A673 (cell line): ENCODE measurements around the gene TNFRSF18. TPM values are rescaled to one million over a fixed set of nuclear protein-coding genes. Genes with fewer than 3 reads are reported as not detected.
A peak's percentile ranks its signal among the peaks of the same experiment; 100 is the strongest.

ENCODE experiments used
- BruUV-seq: library from RNA; stranded (reverse); fragments of 400-500 nt; replicated peaks from 2 replicates; lab custom pipeline; 2021; lab: Mats Ljungman, UMichigan
- CTCF ChIA-PET: fragments of 300-600 bp; sonication (Branson Sonifier 250); formaldehyde crosslinking; loops from one replicate; lab custom pipeline; 2022; ENCODE audit warnings: antibody characterized with exemption; lab: Charles Lee
- POLR2A ChIA-PET: fragments of 300-600 bp; sonication (Branson Sonifier 250); formaldehyde crosslinking; loops from one replicate; lab custom pipeline; 2022; ENCODE audit warnings: antibody characterized with exemption; ENCODE audit not compliant: low non-redundant PET; lab: Charles Lee
- DNase-seq: peaks from one replicate; pipeline ENCODE4 v3.0.0-alpha.2; 2015; ENCODE audit warnings: low spot score
- H3K27ac ChIP-seq: fragments of 200-600 bp; sonication (generic); 2 replicates; pipeline ENCODE4 v1.5.1; 2016; ENCODE audit warnings: mixed run types, low read depth, mild to moderate bottlenecking, mixed read lengths, antibody characterized with exemption, low read length; ENCODE audit not compliant: poor library complexity, severe bottlenecking
- H3K27me3 ChIP-seq: fragments of 200-600 bp; sonication (generic); replicated peaks from 2 replicates; pipeline ENCODE4 v1.6.1; 2017; ENCODE audit warnings: mixed run types, low read depth, mild to moderate bottlenecking, mixed read lengths, antibody characterized with exemption, low read length; ENCODE audit not compliant: insufficient read depth, poor library complexity
- H3K36me3 ChIP-seq: fragments of 200-600 bp; sonication (generic); 2 replicates; pipeline ENCODE4 v1.6.1; 2016; ENCODE audit warnings: mixed run types, mild to moderate bottlenecking, mixed read lengths, antibody characterized with exemption, low read length; ENCODE audit not compliant: insufficient read depth, poor library complexity, severe bottlenecking
- H3K4me1 ChIP-seq: fragments of 200-600 bp; sonication (generic); 2 replicates; pipeline ENCODE4 v1.6.1; 2017; ENCODE audit warnings: mixed run types, mild to moderate bottlenecking, mixed read lengths, antibody characterized with exemption, low read length; ENCODE audit not compliant: insufficient read depth, poor library complexity, severe bottlenecking
- H3K4me3 ChIP-seq: fragments of 200-600 bp; sonication (generic); 2 replicates; pipeline ENCODE4 v1.5.1; 2016; ENCODE audit warnings: low read depth, mixed run types, mild to moderate bottlenecking, mixed read lengths, low read length; ENCODE audit not compliant: poor library complexity, severe bottlenecking
- H3K9me3 ChIP-seq: fragments of 200-600 bp; sonication (generic); 2 replicates; pipeline ENCODE4 v1.6.1; 2016; ENCODE audit warnings: mixed run types, low read depth, mild to moderate bottlenecking, mixed read lengths, antibody characterized with exemption, low read length; ENCODE audit not compliant: poor library complexity, severe bottlenecking
- CTCF ChIP-seq: fragments of 300-800, 200-600 bp; sonication (generic); conservative IDR thresholded peaks from 2 replicates; pipeline ENCODE4 v1.5.1; 2017; ENCODE audit warnings: low read depth, mild to moderate bottlenecking, antibody characterized with exemption, low read length, moderate library complexity, mixed read lengths
- EZH2 ChIP-seq: fragments of 200-600 bp; sonication (generic); IDR thresholded peaks from 2 replicates; pipeline ENCODE4 v1.6.1; 2017; ENCODE audit warnings: borderline replicate concordance, low read depth, mild to moderate bottlenecking, mixed read lengths, antibody characterized with exemption, low read length; ENCODE audit not compliant: poor library complexity, severe bottlenecking
- intact Hi-C: fragments of 100-400 bp; cut with micrococcal nuclease; formaldehyde crosslinking; loops from one replicate; pipeline ENCODE4 v1.10.0; 2022; ENCODE audit not compliant: unreplicated experiment
- total RNA-seq: library from RNA; stranded (reverse); gene quantifications from 2 replicates; pipeline ENCODE4 v1.2.3, GENCODE V29; 2021

The TNFRSF18 gene
- total RNA-seq, 1 experiment from 2014 or later = 0.77 TPM

GRCh38 chr1:1238702-1239178 lies 32.3 kb upstream of the TNFRSF18 start:
- ChIA-PET POLR2A (no interaction called here), CTCF (no interaction called here)
- Histone ChIP-seq H3K36me3 (peaks cover 13% of the 10 kb centered on the region), H3K27ac (no peak overlapping the region), H3K9me3 (no peaks in the 10 kb centered on the region), H3K4me1 (peaks cover 3% of the 10 kb centered on the region), H3K27me3 (no peaks in the 10 kb centered on the region), H3K4me3 (no peak overlapping the region)
- BruUV-seq = no TSS peak
- intact Hi-C loops = no loop called here
- DNase-seq = no peak
- TF ChIP-seq CTCF (no peak), EZH2 (no peak)

DNA sequence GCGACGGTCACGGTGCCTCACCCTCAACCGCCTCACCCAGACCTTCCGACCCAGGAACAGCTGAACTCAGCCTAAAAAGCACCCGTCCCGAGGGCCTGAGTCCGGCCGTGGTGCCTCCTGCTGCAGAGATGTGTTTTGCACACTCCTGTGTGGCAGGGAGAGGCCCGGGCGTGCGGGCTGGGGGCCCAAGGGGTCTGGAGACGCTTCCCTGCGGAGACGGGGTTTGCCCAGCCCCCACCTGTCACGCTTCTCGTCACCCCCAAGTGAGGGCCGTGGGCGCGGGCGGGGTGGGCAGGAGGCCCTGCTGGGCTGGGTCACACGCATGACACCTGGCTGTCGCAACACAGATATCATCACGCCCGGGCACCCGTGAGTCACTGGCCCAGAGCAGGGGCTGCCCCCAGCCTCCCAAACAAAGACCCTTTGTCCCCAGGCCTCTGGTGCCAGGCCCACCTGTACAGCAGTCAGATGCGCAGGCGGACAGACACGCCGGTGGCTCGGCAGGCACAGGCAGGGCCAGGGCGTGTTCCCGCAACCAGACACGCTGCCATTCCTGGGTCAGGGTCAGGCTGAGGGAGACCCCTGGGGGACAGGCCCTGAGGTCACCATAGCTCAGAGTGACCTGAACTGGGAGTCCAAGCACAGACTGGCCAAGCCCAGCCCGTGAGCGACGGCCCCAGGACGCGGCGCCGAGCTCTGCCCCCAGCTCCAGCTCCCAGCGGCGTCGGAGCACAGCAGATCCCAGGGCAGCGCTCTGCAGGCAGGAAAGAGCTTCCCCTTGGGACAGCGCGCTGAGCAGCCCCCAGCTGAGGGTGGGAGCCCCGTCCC lies 31.7 kb upstream of the TNFRSF18 start:
- Histone ChIP-seq H3K4me1 (peaks cover 10% of the 10 kb centered on the region), H3K9me3 (no peaks in the 10 kb centered on the region), H3K36me3 (peaks cover 17% of the 10 kb centered on the region), H3K4me3 (no peak overlapping the region), H3K27me3 (no peaks in the 10 kb centered on the region), H3K27ac (no peak overlapping the region)
- BruUV-seq = no TSS peak
- TF ChIP-seq EZH2 (no peak), CTCF (no peak)
- intact Hi-C loops = no loop called here
- POLR2A ChIA-PET = no interaction called here
- no peak for DNase-seq
- CTCF ChIA-PET = no interaction called here

DNA sequence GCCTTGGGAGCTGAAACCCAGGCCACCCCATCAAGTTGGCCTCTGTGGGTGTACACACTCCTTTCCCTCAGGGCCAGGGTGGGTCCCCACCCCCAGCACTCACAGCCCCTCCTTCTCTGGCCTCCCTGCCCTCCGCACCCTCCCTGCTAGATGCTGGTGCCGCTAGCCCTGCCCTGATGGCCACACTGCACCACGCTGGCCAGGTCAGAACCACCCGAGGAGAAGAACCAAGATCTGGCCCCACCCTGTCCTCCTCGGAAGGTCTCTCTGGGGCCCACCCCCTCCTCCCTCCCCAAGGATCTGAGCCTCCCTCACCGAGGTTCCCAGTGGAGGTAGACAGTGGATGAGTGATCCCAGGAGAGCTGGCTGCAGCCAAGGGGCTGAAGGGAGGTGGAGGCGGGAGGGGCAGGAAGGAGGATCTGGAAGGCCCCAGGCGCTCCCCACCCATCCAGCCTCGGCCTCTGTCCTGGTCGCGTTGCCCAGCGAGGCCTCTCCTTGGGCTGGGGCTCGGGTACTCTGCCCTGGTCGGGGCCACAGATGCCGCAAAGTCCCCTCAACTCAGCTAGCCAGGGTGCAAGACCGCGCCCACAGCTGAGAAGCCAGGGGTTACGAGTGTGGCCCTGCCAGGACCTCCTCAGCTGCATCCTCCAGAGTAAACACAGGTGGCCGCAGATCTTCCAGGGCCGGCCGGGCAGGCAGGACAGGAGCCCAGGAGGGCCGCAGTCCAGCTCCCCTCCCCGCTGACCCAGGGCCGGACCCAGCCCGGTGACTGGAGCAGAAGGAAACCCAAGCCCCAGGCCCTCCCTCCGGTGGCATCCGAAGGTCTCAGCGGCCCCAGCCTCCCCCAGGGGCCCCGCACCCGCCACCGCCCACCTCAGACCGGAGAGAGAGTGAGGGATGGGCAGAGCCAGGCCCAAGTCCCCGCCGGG lies 30.8 kb upstream of the TNFRSF18 start:
- DNase-seq = no peak
- Histone ChIP-seq H3K36me3 (peaks cover 17% of the 10 kb centered on the region), H3K4me3 (no peak overlapping the region), H3K27ac (peak overlapping the region; percentile 18), H3K9me3 (no peaks in the 10 kb centered on the region), H3K4me1 (peaks cover 16% of the 10 kb centered on the region), H3K27me3 (no peaks in the 10 kb centered on the region)
- POLR2A ChIA-PET = no interaction called here
- CTCF ChIA-PET = no interaction called here
- BruUV-seq = no TSS peak
- intact Hi-C loops = no loop called here
- TF ChIP-seq CTCF (no peak), EZH2 (no peak)
